Brain microvascular endothelial cell (primary cell): ENCODE results near the gene MAML2.

Experiments
- DNase-seq: peaks from one replicate; pipeline ENCODE4 v3.0.0-alpha.2; 2020
- H3K27ac ChIP-seq: fragments of 250-450 bp; sonication (Bioruptor Pico); 2 replicates; pipeline ENCODE4 v1.5.1; 2020; ENCODE audit warnings: mild to moderate bottlenecking, moderate library complexity
- H3K27me3 ChIP-seq: fragments of 250-450 bp; sonication (Bioruptor Pico); replicated peaks from 2 replicates; pipeline ENCODE4 v1.5.1; 2020; ENCODE audit warnings: mild to moderate bottlenecking
- H3K36me3 ChIP-seq: fragments of 250-450 bp; sonication (Bioruptor Pico); replicated peaks from 2 replicates; pipeline ENCODE4 v1.5.1; 2020; ENCODE audit warnings: mild to moderate bottlenecking
- H3K4me3 ChIP-seq: 2 replicates; pipeline ENCODE4 v1.5.1; 2011; ENCODE audit warnings: low read depth, mild to moderate bottlenecking, control low read depth, low read length, moderate library complexity
- in situ Hi-C: cut with HindIII; loops from 2 replicates; pipeline ENCODE4 v1.10.0; 2017; ENCODE audit warnings: low sequenced_read_pairs, low pct_ligation_motif_present
- TF ChIP-seq, protein P1 (sequence below): IDR thresholded peaks from 2 replicates; pipeline ENCODE4 v1.5.1; 2011; ENCODE audit warnings: low read depth, mild to moderate bottlenecking, moderate library complexity, low read length, control low read depth, inconsistent platforms; ENCODE audit errors: missing control alignments

Gene MAML2

DNA sequence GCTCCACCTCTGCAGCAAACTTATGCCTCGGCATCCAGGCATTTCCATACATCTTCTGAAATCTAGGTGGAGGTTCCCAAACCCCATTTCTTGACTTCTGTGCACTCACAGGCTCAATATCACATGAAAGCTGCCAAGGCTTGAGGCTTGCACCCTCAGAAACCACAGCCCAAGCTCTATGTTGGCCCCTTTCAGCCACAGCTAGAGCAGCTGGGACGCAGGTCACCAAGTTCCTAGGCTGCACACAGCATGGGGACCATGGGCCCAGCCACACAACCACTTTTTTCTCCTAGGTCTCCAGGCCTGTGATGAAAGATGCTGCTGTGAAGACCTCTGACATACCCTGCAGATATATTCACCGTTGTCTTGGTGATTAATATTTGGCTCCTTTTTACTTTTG is 394.4 kb downstream of the MAML2 start:
- no peak for DNase-seq
- Histone ChIP-seq H3K27ac (no peak overlapping the region), H3K27me3 (no peaks in the 10 kb centered on the region), H3K4me3 (no peak overlapping the region), H3K36me3 (no peaks in the 10 kb centered on the region)
- in situ Hi-C loops, result no loop called here
- TF ChIP-seq, protein P1, sequence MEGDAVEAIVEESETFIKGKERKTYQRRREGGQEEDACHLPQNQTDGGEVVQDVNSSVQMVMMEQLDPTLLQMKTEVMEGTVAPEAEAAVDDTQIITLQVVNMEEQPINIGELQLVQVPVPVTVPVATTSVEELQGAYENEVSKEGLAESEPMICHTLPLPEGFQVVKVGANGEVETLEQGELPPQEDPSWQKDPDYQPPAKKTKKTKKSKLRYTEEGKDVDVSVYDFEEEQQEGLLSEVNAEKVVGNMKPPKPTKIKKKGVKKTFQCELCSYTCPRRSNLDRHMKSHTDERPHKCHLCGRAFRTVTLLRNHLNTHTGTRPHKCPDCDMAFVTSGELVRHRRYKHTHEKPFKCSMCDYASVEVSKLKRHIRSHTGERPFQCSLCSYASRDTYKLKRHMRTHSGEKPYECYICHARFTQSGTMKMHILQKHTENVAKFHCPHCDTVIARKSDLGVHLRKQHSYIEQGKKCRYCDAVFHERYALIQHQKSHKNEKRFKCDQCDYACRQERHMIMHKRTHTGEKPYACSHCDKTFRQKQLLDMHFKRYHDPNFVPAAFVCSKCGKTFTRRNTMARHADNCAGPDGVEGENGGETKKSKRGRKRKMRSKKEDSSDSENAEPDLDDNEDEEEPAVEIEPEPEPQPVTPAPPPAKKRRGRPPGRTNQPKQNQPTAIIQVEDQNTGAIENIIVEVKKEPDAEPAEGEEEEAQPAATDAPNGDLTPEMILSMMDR, result no peak

DNA sequence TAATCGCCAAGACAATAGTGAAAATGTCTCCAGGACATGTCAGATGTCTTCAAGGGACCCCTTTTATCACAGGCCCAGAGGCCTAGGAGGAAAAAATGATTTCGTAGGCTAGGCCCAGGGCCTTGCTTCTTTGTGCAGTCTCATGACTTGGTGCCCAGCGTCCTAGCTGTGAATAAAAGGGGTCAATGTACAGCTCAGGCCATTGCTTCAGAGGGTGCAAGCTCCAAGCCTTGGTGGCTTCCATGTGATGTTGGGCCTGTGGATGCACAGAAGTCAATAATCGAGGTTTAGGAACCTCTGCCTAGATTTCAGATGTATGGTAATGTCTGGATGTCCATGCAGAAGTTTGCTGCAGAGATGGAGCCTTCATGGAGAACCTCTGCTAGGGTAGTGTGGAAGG is 398.4 kb downstream of the MAML2 start:
- TF ChIP-seq, protein P1, result no peak
- Histone ChIP-seq H3K4me3 (no peak overlapping the region), H3K27ac (no peak overlapping the region), H3K27me3 (no peaks in the 10 kb centered on the region), H3K36me3 (no peaks in the 10 kb centered on the region)
- no peak for DNase-seq
- in situ Hi-C loops, result no loop called here

DNA sequence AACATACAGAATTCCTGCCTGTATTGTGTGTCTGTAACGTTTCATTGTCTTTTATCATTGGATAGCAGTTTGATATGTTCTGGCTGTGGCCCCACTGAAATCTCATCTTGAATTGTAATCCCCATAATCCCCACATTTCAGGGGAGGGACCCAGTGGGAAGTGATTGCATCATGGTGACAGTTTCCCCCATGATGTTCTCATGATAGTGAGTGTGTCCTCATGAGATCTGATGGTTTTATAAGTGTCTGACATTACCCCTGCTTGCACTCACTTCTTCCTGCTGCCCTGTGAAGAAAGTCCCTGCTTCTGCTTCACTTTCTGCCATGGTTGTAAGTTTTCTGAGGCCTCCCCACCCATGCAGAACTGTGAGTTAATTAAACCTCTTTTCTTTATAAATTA is 399.4 kb downstream of the MAML2 start:
- no peak overlapping the region for H3K27ac ChIP-seq
- no peaks in the 10 kb centered on the region for H3K27me3 ChIP-seq
- in situ Hi-C loops, result no loop called here
- no peak overlapping the region for H3K4me3 ChIP-seq
- no peaks in the 10 kb centered on the region for H3K36me3 ChIP-seq
- no peak for DNase-seq
- TF ChIP-seq, protein P1, result no peak

DNA sequence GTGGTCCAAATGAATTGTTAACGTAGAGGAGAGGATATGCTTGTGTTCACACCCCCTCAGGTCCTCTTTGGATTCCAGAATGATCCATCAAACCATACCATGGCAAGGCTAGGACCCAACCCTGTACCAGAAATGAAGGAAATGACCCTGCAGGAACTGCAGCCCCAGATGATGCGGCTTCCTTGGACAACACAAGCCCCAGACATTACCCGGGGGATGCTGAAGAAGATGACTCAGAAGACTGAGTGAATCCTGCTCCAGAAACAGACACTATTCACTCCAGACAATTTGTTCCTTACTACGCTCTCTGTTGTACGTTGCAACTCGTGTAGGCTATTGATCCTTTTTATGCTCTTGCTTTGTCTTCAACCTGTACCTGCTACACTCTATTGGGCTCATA is 403.9 kb downstream of the MAML2 start:
- Histone ChIP-seq H3K4me3 (no peak overlapping the region), H3K36me3 (no peaks in the 10 kb centered on the region), H3K27ac (no peak overlapping the region), H3K27me3 (no peaks in the 10 kb centered on the region)
- TF ChIP-seq, protein P1, result no peak
- in situ Hi-C loops, result no loop called here
- DNase-seq, result no peak

DNA sequence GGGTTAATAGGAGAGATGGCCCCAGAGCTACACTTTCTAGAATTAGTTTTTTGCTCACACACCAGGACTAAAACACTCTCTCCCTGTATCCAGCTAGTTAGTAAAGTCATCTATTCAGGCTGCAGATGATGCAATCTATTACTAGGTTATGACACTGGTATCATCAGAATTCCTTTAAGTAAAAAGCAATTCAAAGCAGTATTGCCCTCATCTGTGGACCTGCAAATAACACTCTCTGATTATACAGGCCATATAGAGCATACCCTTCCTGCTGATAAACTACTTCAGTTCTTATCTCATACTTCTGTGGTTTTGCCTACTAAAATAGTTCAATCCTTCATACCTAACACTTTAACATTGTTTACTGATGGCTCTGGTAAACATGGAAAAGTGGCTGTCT is 405.6 kb downstream of the MAML2 start:
- H3K36me3 ChIP-seq, result no peaks in the 10 kb centered on the region
- in situ Hi-C loops, result no loop called here

DNA sequence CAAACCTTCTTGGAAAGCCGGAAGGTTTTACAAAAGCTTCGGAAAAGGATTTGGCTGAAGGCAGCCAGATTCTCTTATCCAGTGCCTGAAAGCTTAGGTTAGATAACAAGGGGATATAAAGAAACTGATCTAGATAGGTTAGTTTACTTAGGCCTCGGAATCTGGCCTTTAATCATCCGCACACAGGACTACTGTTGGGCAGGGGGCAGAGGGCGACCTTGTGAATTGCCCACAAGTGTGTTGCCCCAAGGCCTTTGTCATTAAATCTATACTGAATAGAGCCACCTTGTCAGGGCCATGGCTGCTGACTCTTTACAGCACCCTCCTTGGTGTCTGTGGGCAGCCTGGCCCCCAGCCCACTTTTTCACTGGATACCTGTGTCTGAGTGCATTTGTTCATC is 409.4 kb downstream of the MAML2 start:
- no peak for DNase-seq
- no peaks in the 10 kb centered on the region for H3K27me3 ChIP-seq
- H3K4me3 ChIP-seq, result no peak overlapping the region
- H3K27ac ChIP-seq, result no peak overlapping the region
- in situ Hi-C loops, result no loop called here
- TF ChIP-seq, protein P1, result no peak
- H3K36me3 ChIP-seq, result no peaks in the 10 kb centered on the region

More for the DNA sequence above, 405.6 kb downstream of the MAML2 start:
- no peak overlapping the region for H3K27ac ChIP-seq
- TF ChIP-seq, protein P1, result no peak
- no peaks in the 10 kb centered on the region for H3K27me3 ChIP-seq
- no peak for DNase-seq
- no peak overlapping the region for H3K4me3 ChIP-seq
